ENCODE data around the gene DLG1. TPM values are rescaled to one million over a fixed set of nuclear protein-coding genes. Genes with fewer than 3 reads are reported as not detected.

DLG1 gene
- total RNA-seq, 1 experiment from 2014 or later, result 89.8 TPM

DNA sequence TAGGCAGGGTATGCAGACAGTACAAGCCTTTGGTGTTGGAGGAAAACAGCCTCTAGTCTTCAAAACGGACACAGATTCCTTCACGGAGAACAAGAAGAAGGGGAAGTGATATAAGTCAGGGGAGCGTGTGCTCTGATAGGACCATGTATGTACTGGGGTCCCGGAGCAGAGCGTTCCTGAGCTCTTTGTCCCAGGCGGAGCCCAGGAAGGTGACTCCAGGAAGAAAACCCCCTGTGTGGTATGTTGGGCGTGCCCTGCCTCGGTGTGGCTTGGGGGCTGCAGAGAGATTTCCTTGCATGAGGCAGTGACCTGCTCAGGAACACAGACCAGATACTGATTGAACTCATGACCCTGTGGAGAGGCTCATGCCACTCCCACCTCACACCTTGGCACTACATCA is 290.5 kb downstream of the DLG1 start:
- ChIA-PET CTCF (no interaction called here), POLR2A (no interaction called here), RAD21 (ENCODE audit: low non-redundant PET in 1 of 2, low total read pairs in 2 of 2, uncharacterized antibody in 2 of 2, unreplicated experiment in 2 of 2) (no interaction called here)
- H4K20me1 ChIP-seq (ENCODE audit: insufficient read depth), result no peaks in the 10 kb centered on the region
- intact Hi-C loops (cut with micrococcal nuclease), result no loop called here
- no TSS peak for BruUV-seq (replicated peaks)
- no peaks in the 10 kb centered on the region for H3K36me3 ChIP-seq (ENCODE audit: control insufficient read depth in 1 of 2, insufficient read depth in 2 of 2, low read length in 2 of 2)
- no peak overlapping the region for H3K9ac ChIP-seq (ENCODE audit: low read length)
- DNase-seq (ENCODE audit: low read depth, low spot score) (no peak), ATAC-seq (no peak)
- H2AFZ ChIP-seq (ENCODE audit: low read depth, low read length, poor library complexity, severe bottlenecking), result no peak overlapping the region
- peaks cover 16 to 33% of the 10 kb centered on the region in 2 experiments; a peak in 3 of 4 replicates for H3K4me1 ChIP-seq (ENCODE audit: control insufficient read depth in 1 of 2, insufficient read depth in 2 of 2, low read length in 2 of 2)
- H3K4me3 ChIP-seq (replicated peaks in 1 of 2; ENCODE audit: low read depth in 1 of 2, low read length in 2 of 2), result no peak overlapping the region
- H3K9me3 ChIP-seq (ENCODE audit: control insufficient read depth in 1 of 2, insufficient read depth in 1 of 2, low read depth in 1 of 2, low read length in 2 of 2), result no peaks in the 10 kb centered on the region
- no peaks in the 10 kb centered on the region for H3K9me2 ChIP-seq (ENCODE audit: insufficient read depth)
- no peak overlapping the region for H3K27ac ChIP-seq (ENCODE audit: low read depth, low read length)
- no peaks in the 10 kb centered on the region for H3K27me3 ChIP-seq (ENCODE audit: insufficient read depth, low read length)
- no peaks in the 10 kb centered on the region for H3K79me2 ChIP-seq (ENCODE audit: insufficient read depth, low read length)
- no peak overlapping the region for H3K4me2 ChIP-seq (ENCODE audit: low read length)
- no peak for TF ChIP-seq ATF3 (IDR thresholded peaks at IDR 0.05)
- no peak for TF ChIP-seq ELF1 (IDR thresholded peaks at IDR 0.05; ENCODE audit: borderline replicate concordance, low read depth)
- TF ChIP-seq, protein P1, sequence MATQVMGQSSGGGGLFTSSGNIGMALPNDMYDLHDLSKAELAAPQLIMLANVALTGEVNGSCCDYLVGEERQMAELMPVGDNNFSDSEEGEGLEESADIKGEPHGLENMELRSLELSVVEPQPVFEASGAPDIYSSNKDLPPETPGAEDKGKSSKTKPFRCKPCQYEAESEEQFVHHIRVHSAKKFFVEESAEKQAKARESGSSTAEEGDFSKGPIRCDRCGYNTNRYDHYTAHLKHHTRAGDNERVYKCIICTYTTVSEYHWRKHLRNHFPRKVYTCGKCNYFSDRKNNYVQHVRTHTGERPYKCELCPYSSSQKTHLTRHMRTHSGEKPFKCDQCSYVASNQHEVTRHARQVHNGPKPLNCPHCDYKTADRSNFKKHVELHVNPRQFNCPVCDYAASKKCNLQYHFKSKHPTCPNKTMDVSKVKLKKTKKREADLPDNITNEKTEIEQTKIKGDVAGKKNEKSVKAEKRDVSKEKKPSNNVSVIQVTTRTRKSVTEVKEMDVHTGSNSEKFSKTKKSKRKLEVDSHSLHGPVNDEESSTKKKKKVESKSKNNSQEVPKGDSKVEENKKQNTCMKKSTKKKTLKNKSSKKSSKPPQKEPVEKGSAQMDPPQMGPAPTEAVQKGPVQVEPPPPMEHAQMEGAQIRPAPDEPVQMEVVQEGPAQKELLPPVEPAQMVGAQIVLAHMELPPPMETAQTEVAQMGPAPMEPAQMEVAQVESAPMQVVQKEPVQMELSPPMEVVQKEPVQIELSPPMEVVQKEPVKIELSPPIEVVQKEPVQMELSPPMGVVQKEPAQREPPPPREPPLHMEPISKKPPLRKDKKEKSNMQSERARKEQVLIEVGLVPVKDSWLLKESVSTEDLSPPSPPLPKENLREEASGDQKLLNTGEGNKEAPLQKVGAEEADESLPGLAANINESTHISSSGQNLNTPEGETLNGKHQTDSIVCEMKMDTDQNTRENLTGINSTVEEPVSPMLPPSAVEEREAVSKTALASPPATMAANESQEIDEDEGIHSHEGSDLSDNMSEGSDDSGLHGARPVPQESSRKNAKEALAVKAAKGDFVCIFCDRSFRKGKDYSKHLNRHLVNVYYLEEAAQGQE (IDR thresholded peaks at IDR 0.05; ENCODE audit: low read depth), result no peak
- no peak for TF ChIP-seq RAD21 (IDR thresholded peaks at IDR 0.05; ENCODE audit: low read depth)
- TF ChIP-seq CBX3 (IDR thresholded peaks at IDR 0.05; ENCODE audit: low read depth), result no peak
- no peak for TF ChIP-seq POLR2A (IDR thresholded peaks at IDR 0.05; ENCODE audit: borderline replicate concordance, extremely low read depth, insufficient read depth, insufficient read length)
- no peak for TF ChIP-seq EZH2 (IDR thresholded peaks at IDR 0.05)
- TF ChIP-seq, protein P2, sequence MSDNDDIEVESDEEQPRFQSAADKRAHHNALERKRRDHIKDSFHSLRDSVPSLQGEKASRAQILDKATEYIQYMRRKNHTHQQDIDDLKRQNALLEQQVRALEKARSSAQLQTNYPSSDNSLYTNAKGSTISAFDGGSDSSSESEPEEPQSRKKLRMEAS (IDR thresholded peaks at IDR 0.05), result no peak
- TF ChIP-seq, protein P3, sequence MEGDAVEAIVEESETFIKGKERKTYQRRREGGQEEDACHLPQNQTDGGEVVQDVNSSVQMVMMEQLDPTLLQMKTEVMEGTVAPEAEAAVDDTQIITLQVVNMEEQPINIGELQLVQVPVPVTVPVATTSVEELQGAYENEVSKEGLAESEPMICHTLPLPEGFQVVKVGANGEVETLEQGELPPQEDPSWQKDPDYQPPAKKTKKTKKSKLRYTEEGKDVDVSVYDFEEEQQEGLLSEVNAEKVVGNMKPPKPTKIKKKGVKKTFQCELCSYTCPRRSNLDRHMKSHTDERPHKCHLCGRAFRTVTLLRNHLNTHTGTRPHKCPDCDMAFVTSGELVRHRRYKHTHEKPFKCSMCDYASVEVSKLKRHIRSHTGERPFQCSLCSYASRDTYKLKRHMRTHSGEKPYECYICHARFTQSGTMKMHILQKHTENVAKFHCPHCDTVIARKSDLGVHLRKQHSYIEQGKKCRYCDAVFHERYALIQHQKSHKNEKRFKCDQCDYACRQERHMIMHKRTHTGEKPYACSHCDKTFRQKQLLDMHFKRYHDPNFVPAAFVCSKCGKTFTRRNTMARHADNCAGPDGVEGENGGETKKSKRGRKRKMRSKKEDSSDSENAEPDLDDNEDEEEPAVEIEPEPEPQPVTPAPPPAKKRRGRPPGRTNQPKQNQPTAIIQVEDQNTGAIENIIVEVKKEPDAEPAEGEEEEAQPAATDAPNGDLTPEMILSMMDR (IDR thresholded peaks at IDR 0.05 in 2 of 3, conservative IDR thresholded peaks at IDR 0.05 in 1 of 3; ENCODE audit: borderline replicate concordance in 1 of 3, insufficient read depth in 1 of 3, low read depth in 2 of 3, low read length in 2 of 3), result no peak
- TF ChIP-seq EZH2phosphoT487 (IDR thresholded peaks at IDR 0.05; ENCODE audit: borderline replicate concordance), result no peak
- TF ChIP-seq ZNF274 (IDR thresholded peaks at IDR 0.05; ENCODE audit: low read depth, low read length), result no peak

All from HCT116 (cell line).